Hepatocyte (in vitro differentiated cells): ENCODE measurements around the gene RAPGEF6.

Experiments used
- CTCF ChIP-seq: fragments of 200-600 bp; sonication (generic); IDR thresholded peaks from 2 replicates; pipeline ENCODE4 v1.5.1; 2016; ENCODE audit warnings: antibody characterized with exemption, mild to moderate bottlenecking; ENCODE audit not compliant: poor library complexity
- EZH2 ChIP-seq: fragments of 200-600 bp; sonication (generic); IDR thresholded peaks from 2 replicates; pipeline ENCODE4 v1.6.1; 2016; ENCODE audit warnings: antibody characterized with exemption, mild to moderate bottlenecking, borderline replicate concordance
- EZH2phosphoT487 ChIP-seq: fragments of 200-600 bp; sonication (generic); IDR thresholded peaks from one replicate; pipeline ENCODE4 v1.6.1; 2018; ENCODE audit warnings: antibody characterized with exemption, mild to moderate bottlenecking, low read depth, moderate library complexity; ENCODE audit not compliant: unreplicated experiment, severe bottlenecking

GRCh38 chr5:131393498-131393968 lies 241.5 kb downstream of the RAPGEF6 start:
- TF ChIP-seq CTCF (no peak), EZH2 (no peak), EZH2phosphoT487 (no peak)
